Fibroblast of mammary gland (primary cell): ENCODE results near the gene ACSM2B.
"Not testable (repeated sequence)": the region's sequence is repeated elsewhere in the genome, so short reads cannot be mapped to it uniquely, and the experiment has no call there.

Experiments
- DNase-seq: peaks from one replicate; pipeline ENCODE4 v3.0.0-alpha.2; 2010; ENCODE audit warnings: low read depth
- H3K4me3 ChIP-seq: 2 replicates; pipeline ENCODE4 v1.5.1; 2011; ENCODE audit warnings: low read depth, mild to moderate bottlenecking, low read length, moderate library complexity; ENCODE audit not compliant: control insufficient read depth
- TF ChIP-seq, protein P1 (sequence below): conservative IDR thresholded peaks from 2 replicates; pipeline ENCODE4 v1.5.1; 2011; ENCODE audit warnings: low read depth, low read length, inconsistent platforms; ENCODE audit not compliant: control insufficient read depth, insufficient read depth

The ACSM2B gene

DNA sequence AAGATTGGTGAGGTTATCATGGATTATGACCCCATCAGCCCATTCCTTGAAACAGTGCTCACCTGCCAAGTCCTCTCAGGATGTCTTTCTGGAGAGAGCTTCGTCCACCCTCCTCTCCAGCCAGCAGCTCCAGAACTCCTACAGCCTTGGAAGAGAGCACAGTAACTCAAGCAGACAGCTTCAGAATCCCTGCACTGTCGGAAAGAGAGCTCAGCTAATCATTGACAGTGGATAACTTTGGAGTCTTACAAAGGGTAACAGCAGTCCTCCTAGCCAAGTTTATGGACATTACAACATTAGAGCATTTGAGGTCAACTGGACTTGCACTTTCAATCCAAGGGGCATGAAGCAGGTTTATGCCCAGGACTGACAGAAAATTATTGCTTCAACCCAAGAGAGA, at the start of gene ACSM2B:
Gene ACSM2B, minus strand, starts transcription at position 223 of the 400 bp plus-strand sequence. CDS start 11,522 bp downstream, outside the sequence.
- H3K4me3 ChIP-seq, DNase-seq: not testable (repeated sequence)

- no peak for DNase-seq
- TF ChIP-seq, protein P1, sequence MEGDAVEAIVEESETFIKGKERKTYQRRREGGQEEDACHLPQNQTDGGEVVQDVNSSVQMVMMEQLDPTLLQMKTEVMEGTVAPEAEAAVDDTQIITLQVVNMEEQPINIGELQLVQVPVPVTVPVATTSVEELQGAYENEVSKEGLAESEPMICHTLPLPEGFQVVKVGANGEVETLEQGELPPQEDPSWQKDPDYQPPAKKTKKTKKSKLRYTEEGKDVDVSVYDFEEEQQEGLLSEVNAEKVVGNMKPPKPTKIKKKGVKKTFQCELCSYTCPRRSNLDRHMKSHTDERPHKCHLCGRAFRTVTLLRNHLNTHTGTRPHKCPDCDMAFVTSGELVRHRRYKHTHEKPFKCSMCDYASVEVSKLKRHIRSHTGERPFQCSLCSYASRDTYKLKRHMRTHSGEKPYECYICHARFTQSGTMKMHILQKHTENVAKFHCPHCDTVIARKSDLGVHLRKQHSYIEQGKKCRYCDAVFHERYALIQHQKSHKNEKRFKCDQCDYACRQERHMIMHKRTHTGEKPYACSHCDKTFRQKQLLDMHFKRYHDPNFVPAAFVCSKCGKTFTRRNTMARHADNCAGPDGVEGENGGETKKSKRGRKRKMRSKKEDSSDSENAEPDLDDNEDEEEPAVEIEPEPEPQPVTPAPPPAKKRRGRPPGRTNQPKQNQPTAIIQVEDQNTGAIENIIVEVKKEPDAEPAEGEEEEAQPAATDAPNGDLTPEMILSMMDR = no peak
- no peak overlapping the region for H3K4me3 ChIP-seq
These were observed 49.0 kb upstream of the ACSM2B start for GRCh38 chr16:20624882-20625807.

DNA sequence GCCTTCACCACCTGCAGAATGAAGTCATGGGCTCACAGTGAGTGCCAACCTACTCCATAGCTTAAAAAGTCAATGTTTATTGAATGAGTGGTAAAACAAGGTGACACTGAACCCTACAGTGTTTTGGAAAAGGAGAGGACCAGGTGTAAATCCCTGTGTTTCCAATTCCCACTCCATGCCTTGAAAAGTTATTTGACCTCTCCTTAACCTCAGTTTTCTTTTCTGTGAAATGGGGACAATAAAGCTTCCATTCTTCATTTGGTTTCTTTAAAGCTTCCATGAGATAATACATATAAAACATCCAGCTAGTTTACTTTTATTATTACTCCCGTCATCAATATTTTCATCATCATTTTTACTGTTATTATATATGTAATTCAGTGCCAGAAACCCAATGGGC, 48.0 kb upstream of the ACSM2B start:
- no peak overlapping the region for H3K4me3 ChIP-seq
- no peak for DNase-seq
- TF ChIP-seq, protein P1 = no peak

DNA sequence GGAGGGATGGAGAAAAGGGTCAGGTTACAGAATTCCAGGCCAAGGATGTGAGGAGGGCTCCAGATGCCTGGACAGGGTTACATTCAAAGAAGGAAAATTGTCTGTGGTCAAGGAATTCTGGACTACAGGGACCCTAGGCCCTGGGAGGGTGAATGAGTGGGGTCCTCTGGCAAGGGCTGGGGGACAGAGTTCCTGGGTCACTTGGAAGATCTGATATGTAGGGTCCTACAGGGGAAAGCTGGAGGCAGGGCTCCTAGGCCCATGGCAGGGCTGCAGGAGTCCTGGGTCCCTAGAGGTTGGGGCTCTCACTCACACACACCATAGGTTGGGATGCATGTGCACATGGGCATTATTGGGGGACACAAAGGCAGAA, 46.3 kb upstream of the ACSM2B start:
- TF ChIP-seq, protein P1 = no peak

DNA sequence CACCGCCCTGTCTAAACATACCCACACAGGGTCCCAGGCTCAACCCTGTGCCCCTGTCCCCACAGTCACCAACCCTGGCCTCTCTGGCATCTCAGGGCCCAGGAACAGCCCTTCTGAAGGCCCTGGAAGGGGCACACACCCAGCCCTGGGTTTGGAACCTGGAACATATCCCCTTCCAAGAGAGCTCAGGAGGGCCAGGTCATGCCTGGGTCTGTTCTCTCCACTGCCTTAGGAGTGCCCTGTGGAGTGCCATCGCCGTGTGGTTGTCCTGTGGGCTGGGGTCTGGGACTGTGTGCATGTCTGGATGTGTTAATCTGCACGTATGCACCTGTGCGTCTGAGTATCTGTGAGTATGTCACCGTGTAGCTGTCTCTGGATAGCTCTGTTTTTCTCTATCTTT, 45.2 kb upstream of the ACSM2B start:
- TF ChIP-seq, protein P1 = no peak

More for the DNA sequence above, 46.3 kb upstream of the ACSM2B start:
- no peak for DNase-seq
- no peak overlapping the region for H3K4me3 ChIP-seq

DNA sequence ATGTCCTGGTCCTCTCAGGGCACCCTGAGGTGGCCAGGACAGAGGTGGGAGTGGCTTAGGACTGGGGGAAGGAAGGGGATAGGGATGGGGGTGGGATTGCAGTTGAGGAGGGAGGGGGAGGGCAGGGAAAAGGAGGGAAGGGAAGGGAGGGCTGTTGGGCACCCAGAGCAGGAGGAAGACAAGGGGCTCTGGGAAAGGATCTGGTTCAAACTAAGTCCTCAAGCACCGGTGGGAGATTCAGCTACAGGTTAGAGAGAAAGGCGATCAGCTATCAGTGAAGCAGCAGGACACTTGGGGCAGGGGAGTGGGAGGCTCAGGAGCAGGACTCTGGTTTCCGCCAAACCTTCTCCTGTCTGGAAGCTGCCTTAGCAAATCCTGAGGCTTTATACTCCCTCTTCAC, 44.6 kb upstream of the ACSM2B start:
- no peak overlapping the region for H3K4me3 ChIP-seq
- TF ChIP-seq, protein P1 = no peak
- no peak for DNase-seq

More for the DNA sequence above, 45.2 kb upstream of the ACSM2B start:
- no peak for DNase-seq
- H3K4me3 ChIP-seq = no peak overlapping the region

DNA sequence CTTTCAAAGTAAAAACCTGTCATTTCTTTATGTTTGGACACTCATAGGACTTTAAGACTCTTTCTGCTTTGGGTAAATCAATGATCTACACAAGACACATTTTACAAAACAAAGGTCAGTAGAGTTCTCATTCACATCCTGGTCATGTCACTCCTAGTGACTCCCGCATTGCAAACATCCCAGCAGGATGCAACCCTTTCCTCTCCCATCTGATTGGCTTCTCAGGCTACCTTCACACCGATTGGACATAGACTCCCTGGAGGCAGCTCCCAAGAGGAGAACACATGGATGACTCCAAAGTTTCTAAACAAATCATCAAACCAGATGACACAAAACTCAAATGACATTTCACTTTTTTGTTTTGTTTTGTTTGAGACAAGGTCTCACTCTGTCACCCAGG, 43.8 kb upstream of the ACSM2B start:
- H3K4me3 ChIP-seq = no peak overlapping the region
- TF ChIP-seq, protein P1 = no peak
- DNase-seq = no peak
